G401.6 (cell line): ENCODE measurements around the gene PARP8.
"Not testable (repeated sequence)": the region's sequence is repeated elsewhere in the genome, so short reads cannot be mapped to it uniquely, and the experiment has no call there.

Experiments used
- FAIRE-seq: peaks from 2 replicates; lab custom pipeline; 2012; peaks lifted over from hg19 to GRCh38; lab: Jason Lieb, UNC

Gene PARP8

GRCh38 chr5:50687548-50687947 is 21.1 kb downstream of the PARP8 start:
- no peak for FAIRE-seq

GRCh38 chr5:50691399-50692016 is 25.1 kb downstream of the PARP8 start:
- no peak for FAIRE-seq

DNA sequence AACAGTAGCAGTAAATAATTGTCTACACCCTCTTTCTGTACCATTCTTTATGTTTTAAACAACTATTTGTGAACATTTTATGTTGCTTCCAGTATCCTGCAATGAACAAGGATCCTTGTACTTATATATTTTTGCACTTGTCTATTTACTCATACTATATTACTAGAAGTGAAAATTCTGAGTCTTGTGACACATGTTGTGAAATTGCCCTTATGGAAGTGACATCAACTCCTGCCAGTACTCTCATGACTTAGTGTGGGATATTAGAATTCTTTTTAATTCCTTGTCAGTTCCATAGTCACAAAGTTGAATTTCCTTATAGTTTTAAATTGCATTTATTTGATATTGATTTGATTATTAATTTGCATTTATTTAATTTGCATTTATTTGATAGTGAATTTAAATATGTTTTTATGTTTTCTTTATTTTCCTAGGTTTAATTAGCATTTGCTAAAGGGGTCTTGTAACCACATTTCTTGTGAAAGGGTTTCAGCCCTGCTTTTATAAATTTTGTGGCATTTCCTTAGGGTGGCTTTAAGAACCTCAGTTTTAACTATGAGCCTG is 27.7 kb downstream of the PARP8 start:
- FAIRE-seq: no peak

DNA sequence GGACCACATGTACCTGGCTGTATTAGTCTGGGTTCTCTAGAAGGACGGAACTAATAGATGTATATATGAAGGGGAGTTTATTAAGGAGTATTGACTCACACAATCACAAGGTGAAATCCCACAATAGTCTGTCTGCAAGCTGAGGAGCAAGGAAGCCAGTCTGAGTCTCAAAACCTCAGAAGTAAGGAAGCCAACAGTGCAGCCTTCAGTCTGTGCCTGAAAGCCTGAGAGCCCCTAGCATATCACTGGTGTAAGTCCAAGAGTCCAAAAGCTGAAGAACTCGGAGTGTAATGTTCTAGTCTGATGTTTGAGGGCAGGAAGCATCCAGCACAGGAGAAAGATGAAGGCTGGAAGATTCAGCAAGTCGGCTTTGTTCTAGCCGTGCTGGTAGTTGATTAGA is 28.2 kb downstream of the PARP8 start:
- not testable (repeated sequence) for FAIRE-seq

DNA sequence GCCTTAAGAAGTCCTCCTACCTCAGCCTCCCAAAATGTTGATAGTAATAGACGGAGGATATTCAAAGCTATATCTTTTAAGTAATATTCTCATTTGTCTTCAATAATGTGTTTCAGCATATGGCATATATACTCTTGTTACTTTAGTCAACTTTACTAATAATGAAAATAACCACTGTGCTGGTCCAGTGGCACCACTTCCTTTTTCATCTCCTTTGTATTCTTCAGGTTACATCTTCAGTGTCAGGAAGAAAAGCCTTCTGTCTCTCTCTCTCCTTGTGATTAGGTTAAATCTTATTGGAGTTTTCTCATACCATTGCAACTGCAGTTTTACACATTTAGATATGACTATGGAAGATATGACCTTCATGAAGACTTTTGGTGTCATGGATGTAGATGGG is 31.3 kb downstream of the PARP8 start:
- no peak for FAIRE-seq

DNA sequence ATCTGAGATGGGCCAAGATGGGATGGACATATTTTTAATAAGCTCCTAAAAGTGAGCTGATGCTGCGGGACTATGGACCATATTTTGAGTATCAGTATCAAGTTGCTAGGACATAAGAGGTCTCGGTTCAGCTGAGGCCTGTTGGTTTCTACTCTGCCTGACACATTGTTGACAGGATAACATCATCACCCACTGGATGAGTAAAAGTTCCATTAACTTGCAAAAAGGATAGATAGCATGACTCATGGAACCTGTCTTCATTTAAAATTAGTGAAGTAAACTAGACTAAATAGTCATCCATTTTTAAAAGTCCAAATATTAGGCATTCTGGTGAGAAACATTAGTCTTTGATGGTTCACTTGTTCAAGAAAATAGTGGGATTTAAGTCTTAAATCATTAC is 33.3 kb downstream of the PARP8 start:
- FAIRE-seq: no peak

GRCh38 chr5:50700706-50701105 is 34.3 kb downstream of the PARP8 start:
- FAIRE-seq: no peak

GRCh38 chr5:50702615-50703366 is 36.4 kb downstream of the PARP8 start:
- FAIRE-seq: no peak

DNA sequence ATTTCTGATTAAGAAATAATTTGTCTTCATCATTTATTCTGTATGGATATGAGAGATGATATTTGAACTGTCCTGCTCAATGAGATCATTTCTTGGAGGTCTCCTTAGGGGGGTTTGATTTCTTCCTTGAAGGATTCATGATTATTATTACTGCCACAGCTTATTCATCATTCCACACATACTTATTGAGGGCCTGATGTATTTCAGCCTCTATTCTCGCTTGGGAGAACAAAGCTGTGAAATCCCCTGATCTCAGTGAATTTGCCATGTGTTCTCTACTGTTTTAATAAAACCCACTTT is 36.9 kb downstream of the PARP8 start:
- FAIRE-seq: no peak

DNA sequence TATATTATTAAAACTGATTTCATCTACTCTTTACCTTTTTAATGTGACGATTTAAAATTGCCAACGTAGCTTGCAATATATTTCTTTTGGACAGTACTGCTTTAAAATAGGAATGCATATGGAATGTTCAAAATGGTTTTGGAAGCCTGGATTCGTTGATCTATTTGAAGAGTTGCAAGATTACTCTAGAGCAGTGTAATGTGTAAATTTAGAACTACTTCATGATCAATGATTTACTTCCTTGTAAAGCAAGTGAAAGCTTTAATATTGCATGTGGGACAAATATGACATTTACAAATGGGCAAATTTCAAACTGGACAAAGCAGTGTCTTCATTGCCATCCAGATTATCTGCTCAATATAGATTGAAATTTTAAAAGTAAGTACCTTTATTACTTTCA is 38.3 kb downstream of the PARP8 start:
- FAIRE-seq: no peak

DNA sequence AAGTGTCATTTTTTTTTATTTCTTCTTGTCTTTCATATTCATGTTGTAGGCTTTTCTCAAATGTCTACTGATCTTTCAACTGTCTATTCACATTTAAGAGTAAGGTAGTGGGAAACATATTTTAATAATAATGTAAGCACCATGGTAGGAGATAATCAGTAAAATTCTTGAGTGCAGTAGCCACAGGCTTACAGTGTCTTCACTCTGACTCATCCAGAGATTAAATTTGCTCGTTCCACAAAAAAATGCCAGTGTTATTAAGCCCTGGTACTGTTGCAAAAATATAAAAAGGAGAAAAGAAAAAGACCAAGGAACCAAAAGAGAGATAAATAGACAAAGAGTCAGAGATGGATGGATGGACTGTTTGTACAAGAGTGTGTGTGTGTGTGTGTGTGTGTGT is 43.0 kb downstream of the PARP8 start:
- no peak for FAIRE-seq

DNA sequence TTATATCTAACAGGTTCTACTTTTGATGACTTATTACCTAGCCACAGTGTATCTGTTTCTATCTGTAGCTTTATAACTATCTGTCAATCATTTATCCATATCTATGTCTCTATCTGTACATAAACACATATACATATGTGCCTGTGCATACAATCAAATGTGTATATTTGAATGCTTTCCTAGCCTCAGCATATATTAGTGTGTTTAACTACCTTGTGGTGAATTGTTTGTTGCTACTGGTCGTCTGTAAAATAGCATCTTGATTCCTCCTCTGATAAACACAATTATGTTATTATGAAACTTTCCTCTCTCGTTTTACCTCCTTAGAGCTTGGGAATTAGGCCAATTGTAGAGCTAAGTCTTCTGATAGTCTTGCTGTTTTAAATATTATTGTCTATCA is 44.4 kb downstream of the PARP8 start:
- FAIRE-seq: no peak

GRCh38 chr5:50711280-50711679 is 44.8 kb downstream of the PARP8 start:
- no peak for FAIRE-seq

DNA sequence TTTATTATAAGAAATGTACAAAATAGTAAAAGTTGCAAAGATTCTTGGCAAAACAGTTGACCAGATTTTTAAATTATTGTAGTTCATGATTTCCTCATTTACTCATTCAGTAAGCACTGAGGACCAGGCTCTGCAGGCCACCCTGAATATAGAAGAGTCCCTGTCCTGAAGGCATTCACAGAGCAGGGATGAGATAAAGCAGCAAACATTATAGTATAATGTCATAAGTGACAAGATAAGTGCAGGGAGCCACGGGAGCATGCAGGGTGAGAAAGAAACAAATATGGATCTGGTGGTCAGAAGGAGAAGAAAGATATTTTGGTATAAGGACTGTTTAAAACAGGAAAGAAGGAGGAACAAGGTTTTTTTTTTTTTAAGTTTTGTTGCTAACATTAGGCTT is 46.0 kb downstream of the PARP8 start:
- no peak for FAIRE-seq

- FAIRE-seq: no peak
Measured at GRCh38 chr5:50715001-50715400, 48.6 kb downstream of the PARP8 start.

DNA sequence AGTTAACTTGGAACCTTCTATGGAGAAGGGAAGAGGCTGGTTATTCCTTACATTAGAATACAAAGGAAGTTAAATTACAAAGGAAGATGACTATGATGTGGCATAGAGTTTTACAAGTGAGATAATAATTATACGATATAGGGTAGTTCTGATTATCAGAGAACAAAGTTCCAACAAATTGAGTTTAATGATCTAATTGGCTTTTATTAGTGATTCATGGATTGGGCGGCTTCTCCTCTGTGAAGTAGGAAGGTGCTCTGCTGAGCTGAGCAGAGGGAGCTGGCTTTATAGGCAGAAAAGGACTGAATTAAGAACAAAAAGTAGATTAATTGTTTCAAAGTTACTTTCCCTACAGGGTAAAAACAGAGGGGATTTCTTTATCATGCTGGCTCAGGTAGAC is 49.7 kb downstream of the PARP8 start:
- no peak for FAIRE-seq

GRCh38 chr5:50717651-50718050 is 51.2 kb downstream of the PARP8 start:
- FAIRE-seq: no peak

DNA sequence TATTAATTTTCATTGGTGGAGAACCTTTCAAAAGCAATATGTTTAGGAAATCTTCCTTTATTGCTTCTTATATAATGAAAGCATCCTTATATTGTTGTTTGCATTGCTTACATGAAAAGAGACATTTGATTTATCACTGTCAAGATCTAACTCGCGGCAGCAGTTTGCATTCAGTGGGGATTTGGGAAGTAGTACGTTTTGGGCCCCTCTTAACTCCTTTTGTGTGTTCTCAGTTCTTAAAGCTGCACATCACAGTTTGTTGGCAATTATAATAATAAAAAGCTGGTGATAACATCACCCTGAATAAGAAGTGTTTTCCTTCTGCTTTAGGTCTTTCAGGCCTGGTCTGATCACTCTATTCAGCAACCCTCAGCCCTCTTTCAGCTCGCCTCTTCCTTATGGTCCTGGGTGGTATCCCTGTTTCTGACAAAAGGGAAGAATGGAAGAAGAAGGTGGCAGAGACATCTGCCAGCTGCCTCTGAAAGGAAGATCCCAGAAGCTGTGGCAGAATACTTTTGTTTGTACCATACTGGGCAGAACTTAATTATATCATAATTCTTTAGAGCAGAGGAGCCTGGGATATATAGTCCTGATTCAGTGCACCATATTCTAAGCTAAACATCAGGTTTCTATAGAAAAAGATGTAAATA is 53.7 kb downstream of the PARP8 start:
- no peak for FAIRE-seq

- FAIRE-seq: no peak
Measured at GRCh38 chr5:50722223-50722622, 55.8 kb downstream of the PARP8 start.

- no peak for FAIRE-seq
Measured at GRCh38 chr5:50724262-50724661, 57.8 kb downstream of the PARP8 start.

DNA sequence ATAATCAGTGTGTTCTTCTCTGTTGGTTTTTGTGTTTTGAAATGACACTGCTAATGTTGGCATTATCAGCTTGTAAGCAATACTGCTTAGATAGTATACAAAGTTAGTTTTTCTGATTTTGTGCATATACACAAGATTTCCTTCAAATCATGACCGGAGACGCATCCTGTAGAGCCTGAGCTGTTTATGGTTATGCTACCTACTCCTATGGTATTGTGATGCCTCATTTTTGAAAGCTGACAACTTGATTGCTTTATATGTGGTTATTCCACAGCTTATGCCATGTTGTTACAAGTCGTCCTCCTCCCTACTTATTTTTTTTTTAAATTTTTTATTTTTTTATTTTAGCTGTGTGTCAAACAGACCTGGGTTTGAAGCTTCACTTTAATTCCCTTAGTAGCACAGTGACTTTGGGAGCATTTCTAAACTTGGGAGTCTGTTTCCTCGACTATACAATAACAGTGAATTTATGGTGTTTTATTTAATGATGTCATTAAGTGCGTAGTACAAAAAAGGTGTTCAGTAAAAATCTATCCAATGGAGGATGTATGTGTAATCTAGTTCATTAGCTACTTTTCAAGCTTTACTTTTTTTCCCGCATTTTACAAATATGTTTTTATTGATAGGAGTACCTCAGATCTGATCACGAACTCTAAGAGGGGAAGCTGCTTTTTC is 59.5 kb downstream of the PARP8 start:
- no peak for FAIRE-seq

DNA sequence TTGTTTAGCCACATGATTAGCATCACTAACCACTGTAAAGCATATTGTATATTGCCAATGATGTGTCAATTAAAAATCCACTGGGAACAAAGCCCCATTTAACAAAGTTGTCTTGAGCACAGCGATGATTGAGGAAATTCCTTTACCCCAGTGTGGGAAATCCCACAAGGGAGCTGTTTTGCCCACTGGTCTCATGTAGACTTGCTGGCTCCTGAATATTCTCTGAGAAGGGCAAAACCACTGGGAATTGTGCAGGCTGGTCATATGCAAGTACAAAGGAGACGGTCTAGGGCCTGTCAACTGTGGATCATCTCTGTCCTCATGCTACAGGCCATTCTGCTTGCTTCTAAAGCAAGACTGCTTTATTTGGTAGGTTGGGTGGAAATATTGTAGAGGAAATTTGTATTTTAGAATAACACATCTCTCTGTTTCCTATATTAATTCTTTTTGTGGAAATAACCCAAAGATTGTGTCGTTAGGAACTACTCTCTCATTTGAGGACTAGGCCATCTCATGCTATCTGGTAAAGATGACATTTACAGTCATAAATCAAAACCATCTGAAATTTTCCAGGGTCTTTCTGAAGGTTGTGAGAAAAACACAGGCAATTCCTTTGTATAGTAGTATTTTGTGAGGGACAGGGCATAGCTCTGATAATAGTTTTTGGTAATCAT is 60.2 kb downstream of the PARP8 start:
- FAIRE-seq: no peak

GRCh38 chr5:50727149-50727496 is 60.7 kb downstream of the PARP8 start:
- no peak for FAIRE-seq
